Duodenal mucosa (tissue), 2 donors: Measurements from ENCODE around the gene DDX49.

Experiments used
- H3K27ac ChIP-seq: one replicate; pipeline ENCODE4 v1.7.0; 2013; ENCODE audit warnings: low read depth, low read length
- H3K27me3 ChIP-seq, 2 donors: one replicate each; pipeline ENCODE4 v1.7.0; 2013; ENCODE audit warnings: low read length in 2 of 2, control low read depth in 1 of 2; ENCODE audit not compliant: insufficient read depth in 2 of 2, control insufficient read depth in 1 of 2
- H3K36me3 ChIP-seq, 2 donors: one replicate each; pipeline ENCODE4 v1.7.0; 2013; ENCODE audit warnings: low read length in 2 of 2, control low read depth in 1 of 2; ENCODE audit not compliant: insufficient read depth in 2 of 2, control insufficient read depth in 1 of 2
- H3K4me1 ChIP-seq, 2 donors: one replicate each; pipeline ENCODE4 v1.7.0; 2013; ENCODE audit warnings: low read length in 2 of 2, control low read depth in 1 of 2; ENCODE audit not compliant: insufficient read depth in 2 of 2, control insufficient read depth in 1 of 2
- H3K4me3 ChIP-seq, 2 donors: one replicate each; pipeline ENCODE4 v1.7.0; 2013; ENCODE audit warnings: low read length in 2 of 2, low read depth in 1 of 2
- H3K9ac ChIP-seq, 2 donors: one replicate each; pipeline ENCODE4 v1.7.0; 2013; ENCODE audit warnings: low read length in 2 of 2, low read depth in 1 of 2
- H3K9me3 ChIP-seq, 2 donors: one replicate each; pipeline ENCODE4 v1.7.0; 2013; ENCODE audit warnings: low read length in 2 of 2, control low read depth in 1 of 2; ENCODE audit not compliant: control insufficient read depth in 1 of 2

The DDX49 gene

DNA sequence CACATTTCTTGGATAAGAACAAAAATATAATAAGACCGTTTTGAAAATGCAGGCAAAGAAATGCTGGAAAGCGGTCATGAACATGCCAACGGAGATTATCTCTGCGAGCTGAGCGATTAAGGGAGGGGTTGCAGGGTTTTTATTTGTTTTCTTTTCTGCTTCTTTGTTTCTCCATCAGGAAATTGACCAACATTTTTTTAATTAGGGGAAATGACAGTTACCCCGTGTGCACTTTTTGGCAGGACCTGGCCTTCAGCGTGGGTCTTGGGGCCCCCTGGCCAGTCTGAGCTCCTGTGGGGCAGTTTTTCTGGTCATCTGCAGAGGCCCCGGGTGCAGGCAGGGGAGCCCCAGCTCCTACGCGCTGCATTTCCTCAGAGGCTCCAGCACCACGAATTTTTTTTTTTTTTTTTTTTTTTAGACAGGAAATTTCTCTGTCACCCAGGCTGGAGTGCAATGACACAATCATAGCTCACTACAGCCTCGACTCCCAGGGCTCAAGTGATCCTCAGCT is 52.8 kb downstream of the DDX49 start:
- H3K27me3 ChIP-seq: no peaks in the 10 kb centered on the region
- no peak overlapping the region for H3K9ac ChIP-seq
- no peak overlapping the region for H3K4me3 ChIP-seq

GRCh38 chr19:18972851-18973250 is 53.3 kb downstream of the DDX49 start:
- Histone ChIP-seq H3K9ac (no peak overlapping the region), H3K4me3 (no peak overlapping the region), H3K27ac (no peak overlapping the region), H3K36me3 (no peaks in the 10 kb centered on the region), H3K27me3 (no peaks in the 10 kb centered on the region), H3K4me1 (no peaks in the 10 kb centered on the region), H3K9me3 (no peaks in the 10 kb centered on the region)

More for the DNA sequence above, 52.8 kb downstream of the DDX49 start:
- H3K27ac ChIP-seq: no peak overlapping the region
- no peaks in the 10 kb centered on the region for H3K9me3 ChIP-seq
- no peaks in the 10 kb centered on the region for H3K36me3 ChIP-seq
- H3K4me1 ChIP-seq: no peaks in the 10 kb centered on the region

DNA sequence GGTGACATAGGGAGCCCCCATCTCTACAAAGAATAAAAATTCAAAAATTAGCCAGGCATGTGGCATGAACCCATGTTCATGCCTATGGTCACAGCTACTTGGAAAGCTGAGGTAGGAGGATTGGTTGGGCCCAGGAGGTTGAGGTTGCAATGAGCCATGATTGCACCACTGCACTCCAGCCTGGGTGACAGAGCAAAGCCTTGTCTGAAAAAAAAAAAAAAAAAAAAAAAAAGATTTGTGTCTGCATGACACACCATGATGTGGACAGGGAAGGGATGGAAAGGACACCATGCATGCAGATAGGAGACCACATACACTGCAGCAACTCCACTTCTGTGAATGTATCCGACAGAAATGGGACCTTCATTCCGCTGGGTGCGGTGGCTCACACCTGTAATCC is 55.5 kb downstream of the DDX49 start:
- Histone ChIP-seq H3K27me3 (no peaks in the 10 kb centered on the region), H3K27ac (no peak overlapping the region), H3K9ac (no peak overlapping the region), H3K4me3 (no peak overlapping the region), H3K4me1 (no peaks in the 10 kb centered on the region), H3K9me3 (no peaks in the 10 kb centered on the region), H3K36me3 (no peaks in the 10 kb centered on the region)

- Histone ChIP-seq H3K9me3 (no peaks in the 10 kb centered on the region), H3K4me1 (peaks cover 0 to 4% of the 10 kb centered on the region in 2 donors), H3K36me3 (no peaks in the 10 kb centered on the region), H3K27me3 (no peaks in the 10 kb centered on the region), H3K9ac (no peak overlapping the region), H3K27ac (no peak overlapping the region), H3K4me3 (no peak overlapping the region)
These were observed 56.4 kb downstream of the DDX49 start for GRCh38 chr19:18975869-18976268.
